ENCODE data around the gene LCA5.
"Not testable (repeated sequence)": the region's sequence is repeated elsewhere in the genome, so short reads cannot be mapped to it uniquely, and the experiment has no call there.

The LCA5 gene

DNA sequence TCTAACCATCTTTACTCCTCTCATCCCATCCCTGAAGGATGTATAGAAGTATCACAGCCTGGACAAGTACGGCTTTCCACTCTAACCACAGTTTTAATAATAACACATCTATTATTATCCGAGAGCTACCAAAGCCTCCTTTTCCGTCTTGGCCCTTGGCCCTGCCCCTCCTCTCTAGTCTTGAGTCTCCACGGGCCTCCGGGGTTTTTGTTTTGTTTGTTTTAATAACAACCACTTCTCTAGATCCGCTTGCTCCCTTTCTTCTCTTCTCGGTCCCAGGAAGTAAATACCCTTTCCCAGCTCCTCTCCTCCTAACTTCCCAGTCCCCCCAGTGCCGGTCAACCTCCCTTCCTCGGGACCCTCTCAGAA lies 661 bp downstream of the LCA5 start:
- DNase-seq: peak; percentile 37

DNA sequence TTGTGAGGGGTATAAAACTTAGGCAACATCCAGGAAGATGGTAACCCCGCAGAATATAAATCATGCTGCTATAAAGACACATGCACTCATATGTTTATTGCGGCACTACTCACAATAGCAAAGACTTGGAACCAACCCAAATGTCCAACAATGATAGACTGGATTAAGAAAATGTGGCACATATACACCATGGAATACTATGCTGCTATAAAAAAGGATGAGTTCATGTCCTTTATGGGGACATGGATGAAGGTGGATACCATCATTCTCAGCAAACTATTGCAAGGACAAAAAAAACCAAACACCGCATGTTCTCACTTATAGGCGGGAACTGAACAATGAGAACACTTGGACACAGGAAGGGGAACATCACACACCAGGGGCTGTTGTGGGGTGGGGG lies 7.7 kb downstream of the LCA5 start:
- DNase-seq: not testable (repeated sequence)

DNA sequence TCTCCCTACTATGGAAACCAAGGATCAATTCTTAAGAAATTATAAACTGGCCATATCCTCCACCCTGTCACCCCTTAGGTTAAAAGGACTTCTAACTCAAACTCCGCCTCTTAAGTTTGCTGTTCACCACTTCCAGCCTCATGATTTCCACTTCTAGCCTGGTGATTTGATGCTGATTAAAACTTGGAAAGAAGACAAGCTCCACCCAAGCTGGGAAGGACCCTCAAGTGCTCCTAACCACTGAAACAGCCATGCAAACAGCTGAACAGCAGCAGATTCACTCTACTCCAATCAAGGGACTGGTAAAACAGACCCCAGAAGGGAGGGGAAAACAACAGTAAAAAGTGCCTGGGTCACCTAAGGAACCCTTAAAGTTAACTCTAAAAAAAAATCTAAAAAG lies 10.3 kb downstream of the LCA5 start:
- no peak for DNase-seq

DNA sequence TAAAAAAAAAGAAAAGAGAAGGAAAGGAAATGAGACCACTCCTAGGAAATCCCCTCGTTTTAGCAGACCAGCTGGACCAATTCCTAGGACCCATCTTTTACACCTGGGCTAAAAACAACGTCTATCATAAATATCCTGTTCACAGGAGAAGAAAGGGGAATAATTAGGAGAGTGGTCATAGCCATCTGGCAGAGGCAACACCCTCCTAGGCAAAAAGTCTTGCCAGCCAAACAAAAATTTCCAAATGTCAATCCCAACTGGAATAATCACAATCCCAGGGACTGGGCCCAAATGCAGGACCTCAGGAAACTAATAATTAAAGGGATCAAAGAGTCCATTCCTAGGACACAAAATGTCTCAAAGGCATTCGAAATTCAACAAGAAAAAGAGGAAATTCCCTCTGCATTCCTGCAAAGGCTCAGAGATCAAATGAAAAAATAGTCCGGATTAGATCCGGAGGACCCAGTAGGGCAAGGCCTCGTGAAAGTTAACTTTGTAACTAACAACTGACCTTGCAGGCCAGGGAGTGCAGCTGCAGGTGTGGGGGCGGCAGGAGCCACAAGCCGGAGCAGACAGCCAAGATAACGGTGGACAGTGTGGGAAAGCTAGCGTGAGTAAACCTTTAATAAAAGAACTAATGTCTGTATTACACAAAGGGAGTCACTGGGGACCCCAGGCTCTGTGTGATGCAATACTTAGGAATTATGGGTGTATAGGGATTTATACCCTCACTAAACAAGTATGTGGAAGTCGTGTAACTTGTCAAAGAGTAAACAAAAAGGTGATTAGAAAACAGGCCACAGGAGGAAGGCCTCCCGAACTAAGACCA lies 11.7 kb downstream of the LCA5 start:
- no peak for DNase-seq

DNA sequence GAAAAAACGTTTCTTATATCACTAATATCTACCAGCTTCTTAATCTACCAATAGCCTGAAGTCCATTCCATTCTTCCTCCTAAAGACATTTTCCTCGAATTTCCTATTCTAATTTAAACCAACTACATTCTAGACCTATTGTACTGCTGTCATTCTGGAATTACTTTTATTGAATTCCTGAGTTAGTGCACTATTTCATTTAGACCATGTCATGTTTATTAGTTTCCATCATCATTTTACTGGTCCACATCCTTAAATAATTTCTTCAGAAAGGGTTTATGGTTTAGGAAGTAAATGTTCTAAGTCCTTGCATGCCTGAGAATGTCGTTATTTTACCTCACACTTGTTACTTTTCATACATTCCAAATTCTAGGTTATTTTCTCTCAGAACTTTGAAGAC lies 13.2 kb downstream of the LCA5 start:
- DNase-seq: no peak

DNA sequence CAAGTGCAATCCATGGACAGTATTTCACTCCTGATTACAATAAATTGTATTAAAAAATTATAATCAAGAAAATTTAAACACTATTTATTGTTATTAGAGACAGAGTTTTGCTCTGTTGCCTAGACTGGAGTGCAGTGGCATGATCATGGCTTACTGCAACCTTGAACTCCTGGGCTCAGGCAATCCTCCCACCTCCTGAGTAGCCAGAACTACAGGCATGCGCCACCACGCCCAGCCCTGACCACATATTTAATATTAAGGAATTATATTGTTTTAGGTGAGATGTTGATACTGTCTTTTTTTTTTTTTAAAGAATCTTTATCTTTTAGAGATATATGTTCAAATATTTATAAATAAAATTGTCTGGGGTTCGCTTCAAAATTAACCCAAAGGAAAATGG lies 14.6 kb downstream of the LCA5 start:
- DNase-seq: no peak

DNA sequence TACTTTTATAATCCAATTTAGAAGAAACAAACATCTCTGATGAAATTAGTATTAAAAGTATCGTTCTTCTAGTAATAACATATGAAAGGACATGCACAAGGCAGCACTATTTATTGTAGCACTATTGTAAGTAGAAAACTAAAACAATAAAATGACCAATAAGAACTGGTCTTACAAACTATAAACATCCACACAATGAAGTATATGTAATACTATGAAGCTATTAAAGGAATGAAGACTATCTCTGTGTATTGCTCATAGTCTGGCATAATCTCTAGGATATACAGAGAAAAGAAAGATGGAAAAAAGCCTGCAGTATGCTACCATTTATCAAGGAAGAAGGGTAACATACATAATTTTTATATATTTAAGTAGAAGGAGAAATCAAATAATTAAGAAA lies 16.7 kb downstream of the LCA5 start:
- DNase-seq: peak; percentile 10

DNA sequence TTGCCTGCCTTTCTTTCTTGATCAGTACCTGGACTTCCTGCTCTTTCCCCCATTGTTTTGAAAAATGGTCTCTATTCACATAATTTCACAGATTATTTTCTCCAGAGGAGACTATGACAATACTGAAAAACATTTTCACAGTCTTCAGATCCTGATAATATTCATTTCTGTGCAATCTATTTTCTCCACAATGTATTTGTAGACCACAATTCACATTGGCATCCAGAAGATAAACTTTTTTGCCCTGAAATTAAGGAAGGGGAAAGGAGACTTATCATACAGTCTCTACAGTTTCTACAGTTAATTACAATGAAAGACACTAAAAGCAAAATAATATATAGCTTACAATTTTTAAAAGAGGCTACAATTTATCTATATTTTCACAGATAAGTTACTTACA lies 18.4 kb downstream of the LCA5 start:
- DNase-seq: no peak

DNA sequence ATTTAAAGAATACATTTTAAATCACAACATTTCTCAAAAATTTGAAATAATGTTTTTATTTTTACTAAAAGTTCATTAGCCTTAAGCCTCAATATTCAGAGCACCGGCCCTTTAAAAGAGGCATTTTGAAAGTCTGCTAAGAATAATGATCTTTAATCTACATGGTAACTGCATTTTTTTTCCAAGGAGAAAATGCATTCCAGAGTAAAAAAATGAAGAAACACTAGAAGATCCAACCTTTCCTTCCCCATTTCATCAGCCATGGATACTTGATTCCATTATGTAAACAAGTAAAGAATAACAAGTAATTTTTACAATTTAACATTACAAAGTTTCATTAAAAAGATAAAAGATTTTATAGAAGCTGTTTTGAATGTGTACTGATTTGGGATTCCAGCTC lies 21.8 kb downstream of the LCA5 start:
- no peak for DNase-seq

DNA sequence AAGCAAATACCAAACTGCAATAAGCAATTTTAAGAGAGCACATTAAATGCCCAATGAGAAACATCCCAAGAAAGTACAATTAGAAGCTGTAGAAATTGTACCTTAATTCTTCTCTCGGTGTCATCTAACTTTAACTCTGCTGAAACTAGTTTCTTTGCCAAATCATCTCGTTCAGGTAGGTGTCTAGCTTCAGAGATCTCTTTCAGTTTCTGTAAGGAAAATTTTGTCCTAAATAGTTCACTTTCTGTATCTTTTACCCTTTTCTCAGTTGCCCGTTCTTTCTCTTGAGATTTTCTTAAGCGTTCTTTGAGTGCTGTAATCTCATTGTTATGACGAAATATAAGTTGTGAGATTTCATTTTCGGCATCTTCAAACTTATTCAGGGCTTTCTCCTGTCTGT lies 24.1 kb downstream of the LCA5 start:
- no peak for DNase-seq

DNA sequence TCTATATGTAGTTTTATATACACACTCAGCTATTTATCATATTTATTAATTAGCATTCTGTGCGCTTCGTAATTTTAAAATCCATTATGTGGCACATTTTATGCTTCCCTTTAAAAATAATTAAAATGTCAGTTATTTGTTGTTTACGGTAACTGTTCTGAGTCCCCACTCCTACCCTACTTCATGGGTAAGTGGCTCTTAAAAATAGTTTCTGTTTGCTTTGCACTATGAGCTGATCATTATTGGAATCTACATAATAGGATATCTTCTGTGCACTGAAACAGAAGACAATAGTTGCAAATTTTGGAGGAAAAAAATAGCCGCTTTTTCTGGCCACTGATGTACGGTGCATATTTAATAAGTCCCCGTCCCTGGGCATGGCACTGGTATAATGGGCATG lies 25.2 kb downstream of the LCA5 start:
- DNase-seq: no peak

DNA sequence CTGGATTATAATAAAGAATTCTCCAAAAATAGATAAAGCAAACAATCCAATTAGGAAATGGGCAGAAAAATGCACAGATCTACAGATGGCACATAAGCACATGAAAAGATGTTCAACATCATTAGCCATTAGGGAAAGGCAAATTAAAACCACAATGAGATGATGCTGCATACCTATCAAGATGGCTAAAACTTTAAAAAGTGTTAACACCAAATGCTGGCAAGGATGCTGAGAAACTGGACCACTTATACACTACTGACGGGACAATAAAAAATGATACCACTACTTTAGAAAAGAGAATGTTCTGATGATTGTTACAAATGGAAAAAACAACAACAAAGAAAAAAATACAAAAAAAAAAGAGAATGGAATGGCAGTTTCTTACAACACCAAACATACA lies 26.5 kb downstream of the LCA5 start:
- no peak for DNase-seq

DNA sequence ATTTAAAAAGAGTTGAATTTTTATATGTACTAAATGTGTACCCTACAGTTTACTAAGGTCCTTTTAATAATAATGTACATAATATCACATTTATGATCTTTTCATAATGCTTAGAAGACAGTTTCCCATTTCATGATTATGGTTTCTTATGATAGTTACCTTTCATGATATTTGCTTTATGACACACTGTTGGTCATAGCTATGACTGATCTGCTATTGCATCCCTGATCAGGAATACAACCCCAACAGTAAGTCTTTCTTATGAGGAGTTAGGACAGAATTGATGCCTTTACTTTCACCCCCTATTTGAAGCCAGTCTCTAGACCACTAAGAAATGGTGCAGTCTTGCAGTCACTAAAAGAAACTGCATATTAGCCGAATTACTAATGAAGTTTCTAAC lies 31.0 kb downstream of the LCA5 start:
- peak; percentile 21 for DNase-seq

DNA sequence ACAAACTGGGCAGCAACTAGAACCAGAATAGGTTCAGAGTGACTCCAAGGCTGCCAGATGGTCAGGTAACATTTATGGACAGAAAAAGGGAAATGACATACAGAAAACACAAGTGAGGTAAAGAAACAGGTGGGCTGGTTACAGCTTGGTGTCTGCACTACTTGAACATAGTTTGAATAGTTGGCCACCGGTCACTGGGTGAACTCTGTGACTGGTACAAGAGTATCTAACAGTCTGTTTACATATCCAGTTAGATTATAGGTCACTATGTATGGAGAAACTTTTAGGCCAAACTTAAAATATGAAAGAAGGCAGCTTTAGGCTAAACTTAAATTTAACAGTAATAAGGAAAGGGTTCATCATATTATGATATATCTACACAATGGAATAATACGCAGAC lies 32.9 kb downstream of the LCA5 start:
- no peak for DNase-seq

DNA sequence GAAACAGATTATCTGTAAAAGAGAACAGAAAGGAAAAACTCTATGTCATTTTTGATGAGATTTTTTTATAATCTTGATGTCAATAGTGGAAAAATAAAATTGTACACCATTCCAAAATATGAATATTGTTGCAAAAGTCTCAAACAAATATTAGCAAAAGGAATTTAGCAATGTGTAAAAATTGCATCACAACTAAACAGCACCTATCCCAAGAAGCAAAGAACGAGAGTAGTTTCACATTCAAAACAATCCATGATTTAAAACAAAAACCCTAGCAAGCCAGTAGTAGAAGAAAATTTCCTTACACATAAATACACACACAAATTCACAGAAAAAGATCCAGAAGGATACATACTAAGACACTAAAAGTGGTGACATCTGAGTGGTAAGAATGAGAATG lies 38.4 kb downstream of the LCA5 start:
- no peak for DNase-seq

DNA sequence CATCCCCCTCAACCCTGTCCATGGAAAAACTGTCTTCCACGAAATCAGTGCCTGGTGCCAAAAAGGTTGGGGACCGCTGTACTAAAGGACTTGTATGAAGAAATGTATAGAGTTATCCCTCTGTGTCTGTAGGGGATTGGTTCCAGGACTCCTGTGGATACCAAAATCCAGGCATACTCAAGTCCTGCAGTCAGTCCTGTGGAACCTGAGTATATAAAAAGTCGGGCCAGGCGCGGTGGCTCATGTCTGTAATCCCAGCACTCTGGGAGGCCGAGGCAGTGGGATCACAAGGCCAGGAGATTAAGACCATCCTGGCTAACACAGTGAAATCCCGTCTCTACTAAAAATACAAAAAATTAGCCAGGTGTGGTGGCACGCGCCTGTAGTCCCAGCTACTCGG lies 42.0 kb downstream of the LCA5 start:
- DNase-seq: no peak

DNA sequence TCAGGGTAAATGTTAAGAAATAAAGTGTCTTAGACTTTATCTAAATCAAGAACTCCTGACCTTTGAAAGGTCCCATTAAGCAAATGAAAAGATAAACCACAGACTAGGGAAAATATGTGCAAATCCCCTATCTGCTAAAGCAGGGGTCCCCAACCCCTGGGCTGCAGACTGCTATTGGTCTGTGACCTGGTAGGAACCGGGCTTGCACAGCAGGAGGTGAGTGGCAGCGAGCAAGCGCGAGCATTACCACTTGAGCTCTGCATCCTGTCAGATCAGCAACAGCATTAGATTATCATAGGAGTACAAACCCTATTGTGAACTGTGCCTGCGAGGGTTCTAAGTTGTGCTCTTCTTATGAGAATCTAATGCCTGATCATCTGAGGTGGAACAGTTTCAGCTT lies 42.4 kb downstream of the LCA5 start:
- DNase-seq: no peak

DNA sequence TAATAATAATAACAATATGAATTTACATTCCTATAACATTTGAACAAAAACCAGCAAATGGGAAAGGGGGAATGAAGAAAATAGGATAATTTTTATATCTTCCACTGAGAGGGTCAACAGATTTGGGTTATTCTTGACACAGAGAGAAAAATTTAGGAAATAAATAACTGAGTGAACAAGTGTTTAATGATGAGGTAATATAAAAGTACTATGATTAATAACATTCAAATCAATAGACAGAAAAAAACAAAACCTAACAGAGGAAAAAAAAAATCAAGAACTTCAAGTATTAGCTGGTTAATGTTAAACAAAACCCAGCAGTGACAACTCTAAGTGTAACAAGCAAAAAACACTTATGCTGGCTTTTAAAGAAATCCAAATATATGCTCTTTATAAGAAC lies 66.5 kb downstream of the LCA5 start:
- DNase-seq: no peak

DNA sequence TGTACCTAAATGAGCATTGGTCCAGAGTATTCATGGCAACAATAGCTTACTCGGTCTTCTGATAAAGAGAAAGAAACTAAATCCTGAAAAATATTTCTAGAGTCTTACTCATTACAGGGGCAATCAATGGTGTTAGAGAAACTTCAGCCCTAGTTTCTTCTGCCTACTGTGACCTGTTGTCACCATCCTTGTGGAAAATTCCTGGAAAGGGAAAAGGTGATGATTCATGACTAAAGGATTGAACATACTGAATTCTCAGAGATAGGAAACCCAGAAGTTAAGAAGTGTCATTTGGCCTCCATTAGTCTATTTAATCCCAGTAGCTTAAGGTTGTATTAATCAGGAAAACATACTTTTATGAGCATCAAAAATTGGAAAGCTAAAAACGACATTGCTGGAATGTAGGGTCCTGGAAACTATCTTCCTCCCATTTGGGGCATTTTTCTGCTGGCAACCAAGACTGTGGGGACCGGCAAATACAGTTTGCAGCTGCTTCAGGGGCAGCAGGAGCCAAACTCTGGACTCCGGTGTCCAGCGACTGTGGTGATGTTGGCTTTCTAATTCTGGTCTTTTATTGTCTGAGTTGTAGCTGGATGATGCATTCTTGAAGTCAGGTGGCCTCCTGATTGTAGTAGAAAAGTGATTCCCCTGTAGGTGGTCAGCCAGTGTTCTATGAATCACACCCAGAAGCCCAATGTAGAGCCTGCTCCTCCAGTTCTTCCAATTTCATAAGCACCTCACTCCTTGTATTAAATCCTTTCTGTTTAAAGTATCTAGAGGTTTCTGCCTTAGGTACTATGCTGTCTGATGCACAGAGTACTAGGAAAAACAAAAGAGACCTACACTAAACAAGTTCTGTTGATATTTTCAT lies 67.6 kb downstream of the LCA5 start:
- peak; percentile 37 for DNase-seq

DNA sequence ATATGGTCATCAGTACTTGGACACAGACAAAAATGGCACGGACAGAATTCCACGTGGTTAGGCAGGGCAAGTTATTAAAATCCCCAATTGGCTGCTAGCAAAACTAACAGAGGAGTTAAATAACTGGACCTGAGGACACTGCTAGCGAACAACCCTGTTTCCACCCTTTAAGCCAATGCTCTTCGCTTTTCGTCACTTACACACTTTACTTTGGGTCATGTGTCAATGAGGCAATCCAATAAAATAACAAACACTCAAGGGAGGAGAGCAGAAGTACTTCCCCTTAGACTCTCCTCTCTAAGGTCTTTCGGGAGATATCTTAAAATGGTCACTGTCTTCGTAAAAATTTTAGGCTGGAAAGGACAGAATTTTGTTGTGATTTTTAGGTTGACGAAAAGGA lies 68.6 kb downstream of the LCA5 start:
- DNase-seq: no peak

DNA sequence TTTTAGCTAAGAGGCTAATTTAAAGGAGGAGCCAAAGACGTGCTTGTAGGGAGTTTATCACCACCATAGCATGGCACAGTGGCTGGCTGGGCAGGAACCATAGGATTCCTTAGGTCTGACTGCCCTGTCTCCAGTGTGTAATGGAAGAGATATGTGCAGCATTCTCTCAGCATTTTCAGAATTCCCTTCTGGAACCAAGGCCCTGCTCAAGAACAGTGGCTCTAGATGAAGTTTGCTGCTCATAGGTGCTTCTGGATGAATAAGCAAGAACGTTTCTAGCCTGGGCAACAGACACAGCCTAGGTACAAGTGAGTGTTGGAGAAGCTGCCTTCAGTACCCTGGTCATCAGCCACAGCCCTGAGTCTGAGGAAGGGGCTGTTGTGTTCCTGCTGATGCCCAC lies 69.1 kb downstream of the LCA5 start:
- DNase-seq: peak; percentile 77

DNA sequence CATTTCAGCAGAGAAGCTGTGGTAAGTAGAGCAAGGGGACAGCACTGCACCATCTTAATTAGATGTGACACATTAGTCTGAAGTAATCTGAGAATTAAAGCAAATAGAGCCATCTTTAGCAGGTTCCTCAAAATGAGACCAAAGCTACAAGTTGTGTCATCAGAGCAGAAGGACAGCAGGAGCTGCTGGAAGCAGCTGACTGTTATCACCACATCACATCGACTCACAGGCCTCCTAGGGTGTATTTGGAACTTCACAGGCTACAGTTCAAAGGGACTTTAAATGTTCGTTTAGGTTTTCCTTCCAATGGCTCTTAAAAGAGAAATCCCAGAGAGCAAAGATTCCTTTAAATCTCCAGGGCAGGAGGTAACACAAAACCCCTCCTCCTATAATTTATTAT lies 69.5 kb downstream of the LCA5 start:
- peak; percentile 50 for DNase-seq

DNA sequence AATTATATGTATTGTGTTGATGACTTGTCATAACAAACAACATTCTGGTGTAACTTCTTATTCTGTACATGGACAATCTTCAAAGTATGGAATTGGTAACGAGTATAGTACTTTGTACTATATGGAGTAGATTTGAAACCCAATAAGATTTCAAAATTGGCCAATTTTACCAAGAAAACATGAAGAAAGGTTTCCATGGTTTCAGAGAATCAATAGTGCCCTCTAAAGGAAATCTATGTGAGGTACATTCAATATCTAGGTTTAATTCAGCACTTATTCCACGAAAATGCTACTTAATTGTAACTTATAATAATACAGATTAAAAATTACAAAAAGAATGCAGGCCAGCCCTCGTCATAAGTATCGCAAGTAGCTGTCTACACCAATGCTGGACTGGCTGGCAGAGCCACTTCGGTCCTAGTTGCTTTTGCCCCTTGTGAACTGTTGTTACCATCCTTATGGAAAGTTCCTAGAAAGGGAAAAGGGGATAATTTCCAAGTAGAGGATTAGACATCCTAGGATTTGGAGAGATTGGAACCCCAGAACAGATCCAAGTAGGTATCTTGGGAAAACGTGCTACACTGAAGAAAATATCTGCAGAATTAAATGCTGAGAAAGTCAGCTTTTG lies 70.9 kb downstream of the LCA5 start:
- peak; percentile 19 for DNase-seq

DNA sequence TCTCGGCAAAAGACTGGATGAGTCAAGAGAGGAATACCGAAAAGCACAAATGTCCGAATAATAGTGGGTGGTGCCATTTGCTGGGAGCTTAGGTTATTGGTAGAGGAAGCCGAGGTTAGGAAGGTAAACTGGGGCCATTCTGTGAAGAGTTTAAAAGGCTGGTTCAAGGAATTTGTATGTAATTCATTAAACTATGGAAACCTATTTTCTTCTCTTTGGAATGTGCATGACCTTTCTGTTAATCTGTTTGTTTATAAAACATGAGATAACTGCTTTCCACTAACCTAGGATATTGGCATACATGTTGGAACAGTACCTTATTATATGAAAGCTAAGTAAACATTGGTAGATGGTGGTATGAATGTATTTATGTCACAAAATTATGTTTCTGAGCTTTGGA lies 71.8 kb downstream of the LCA5 start:
- no peak for DNase-seq

Data from fibroblast of skin of back (primary cell).